Activated CD4-positive, alpha-beta T cell treated with anti-CD3 and anti-CD28 coated beads, Interleukin-2, amount 50 U/mL, for 1 hour (primary cell): Measurements from ENCODE around the gene NOMO2.
"Not testable (repeated sequence)": the region's sequence is repeated elsewhere in the genome, so short reads cannot be mapped to it uniquely, and the experiment has no call there.

Experiments used
- DNase-seq: peaks from one replicate; pipeline ENCODE4 v3.0.0-alpha.2; 2020

Gene NOMO2, protein sequence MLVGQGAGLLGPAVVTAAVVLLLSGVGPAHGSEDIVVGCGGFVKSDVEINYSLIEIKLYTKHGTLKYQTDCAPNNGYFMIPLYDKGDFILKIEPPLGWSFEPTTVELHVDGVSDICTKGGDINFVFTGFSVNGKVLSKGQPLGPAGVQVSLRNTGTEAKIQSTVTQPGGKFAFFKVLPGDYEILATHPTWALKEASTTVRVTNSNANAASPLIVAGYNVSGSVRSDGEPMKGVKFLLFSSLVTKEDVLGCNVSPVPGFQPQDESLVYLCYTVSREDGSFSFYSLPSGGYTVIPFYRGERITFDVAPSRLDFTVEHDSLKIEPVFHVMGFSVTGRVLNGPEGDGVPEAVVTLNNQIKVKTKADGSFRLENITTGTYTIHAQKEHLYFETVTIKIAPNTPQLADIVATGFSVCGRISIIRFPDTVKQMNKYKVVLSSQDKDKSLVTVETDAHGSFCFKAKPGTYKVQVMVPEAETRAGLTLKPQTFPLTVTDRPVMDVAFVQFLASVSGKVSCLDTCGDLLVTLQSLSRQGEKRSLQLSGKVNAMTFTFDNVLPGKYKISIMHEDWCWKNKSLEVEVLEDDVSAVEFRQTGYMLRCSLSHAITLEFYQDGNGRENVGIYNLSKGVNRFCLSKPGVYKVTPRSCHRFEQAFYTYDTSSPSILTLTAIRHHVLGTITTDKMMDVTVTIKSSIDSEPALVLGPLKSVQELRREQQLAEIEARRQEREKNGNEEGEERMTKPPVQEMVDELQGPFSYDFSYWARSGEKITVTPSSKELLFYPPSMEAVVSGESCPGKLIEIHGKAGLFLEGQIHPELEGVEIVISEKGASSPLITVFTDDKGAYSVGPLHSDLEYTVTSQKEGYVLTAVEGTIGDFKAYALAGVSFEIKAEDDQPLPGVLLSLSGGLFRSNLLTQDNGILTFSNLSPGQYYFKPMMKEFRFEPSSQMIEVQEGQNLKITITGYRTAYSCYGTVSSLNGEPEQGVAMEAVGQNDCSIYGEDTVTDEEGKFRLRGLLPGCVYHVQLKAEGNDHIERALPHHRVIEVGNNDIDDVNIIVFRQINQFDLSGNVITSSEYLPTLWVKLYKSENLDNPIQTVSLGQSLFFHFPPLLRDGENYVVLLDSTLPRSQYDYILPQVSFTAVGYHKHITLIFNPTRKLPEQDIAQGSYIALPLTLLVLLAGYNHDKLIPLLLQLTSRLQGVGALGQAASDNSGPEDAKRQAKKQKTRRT

DNA sequence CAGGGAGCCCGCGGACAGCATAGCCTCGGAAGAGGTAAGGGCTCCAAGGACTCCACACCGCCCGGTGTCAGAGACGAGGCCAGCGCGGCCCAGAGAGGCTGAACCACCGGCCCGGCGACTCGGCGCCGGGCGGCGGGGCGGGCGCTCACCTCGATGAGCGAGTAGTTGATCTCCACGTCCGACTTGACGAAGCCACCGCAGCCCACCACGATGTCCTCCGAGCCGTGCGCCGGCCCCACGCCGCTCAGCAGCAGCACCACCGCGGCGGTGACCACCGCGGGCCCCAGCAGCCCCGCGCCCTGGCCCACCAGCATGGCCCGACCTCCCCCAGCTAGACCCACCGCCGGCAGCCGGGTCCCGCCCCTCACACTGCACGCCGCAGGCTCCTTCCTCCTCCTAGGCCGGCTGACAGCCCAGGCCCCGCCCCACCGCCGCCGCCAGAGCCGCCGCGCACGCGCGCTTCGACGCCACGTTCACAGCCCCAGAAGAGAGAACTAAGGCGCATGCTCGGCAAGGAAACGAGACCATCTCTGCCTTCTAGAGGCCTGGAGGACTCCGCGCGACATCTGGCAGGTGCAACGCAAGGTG, at the start of gene NOMO2:
TSS of gene NOMO2 (minus strand) at position 371 of the 588 bp plus-strand sequence. CDS start at position 314, 57 bp downstream.
- peak; percentile 87 for DNase-seq

DNA sequence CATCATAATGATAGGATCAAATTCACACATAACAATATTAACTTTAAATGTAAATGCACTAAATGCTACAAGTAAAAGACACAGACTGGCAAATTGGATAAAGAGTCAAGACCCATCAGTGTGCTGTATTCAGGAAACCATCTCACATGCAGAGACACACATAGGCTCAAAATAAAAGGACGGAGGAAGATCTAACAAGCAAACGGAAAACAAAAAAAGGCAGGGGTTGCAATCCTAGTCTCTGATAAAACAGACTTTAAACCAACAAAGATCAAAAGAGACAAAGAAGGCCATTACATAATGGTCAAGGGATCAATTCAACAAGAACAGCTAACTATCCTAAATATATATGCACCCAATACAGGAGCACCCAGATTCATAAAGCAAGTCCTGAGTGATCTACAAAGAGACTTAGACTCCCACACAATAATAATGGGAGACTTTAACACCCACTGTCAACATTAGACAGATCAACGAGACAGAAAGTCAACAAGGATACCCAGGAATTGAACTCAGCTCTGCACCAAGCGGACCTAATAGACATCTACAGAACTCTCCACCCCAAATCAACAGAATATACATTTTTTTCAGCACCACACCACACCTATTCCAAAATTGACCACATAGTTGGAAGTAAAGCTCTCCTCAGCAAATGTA, 48.4 kb upstream of the NOMO2 start:
- not testable (repeated sequence) for DNase-seq

DNA sequence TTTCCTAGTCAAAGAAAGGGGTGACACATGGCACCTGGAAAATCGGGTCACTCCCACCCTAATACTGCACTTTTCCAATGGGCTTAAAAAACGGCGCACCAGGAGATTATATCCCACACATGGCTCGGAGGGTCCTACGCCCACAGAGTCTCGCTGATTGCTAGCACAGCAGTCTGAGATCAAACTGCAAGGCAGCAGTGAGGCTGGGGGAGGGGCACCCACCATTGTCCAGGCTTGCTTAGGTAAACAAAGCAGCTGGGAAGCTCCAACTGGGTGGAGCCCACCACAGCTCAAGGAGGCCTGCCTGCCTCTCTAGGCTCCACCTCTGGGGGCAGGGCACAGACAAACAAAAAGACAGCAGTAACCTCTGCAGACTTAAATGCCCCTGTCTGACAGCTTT, 46.4 kb upstream of the NOMO2 start:
- not testable (repeated sequence) for DNase-seq

DNA sequence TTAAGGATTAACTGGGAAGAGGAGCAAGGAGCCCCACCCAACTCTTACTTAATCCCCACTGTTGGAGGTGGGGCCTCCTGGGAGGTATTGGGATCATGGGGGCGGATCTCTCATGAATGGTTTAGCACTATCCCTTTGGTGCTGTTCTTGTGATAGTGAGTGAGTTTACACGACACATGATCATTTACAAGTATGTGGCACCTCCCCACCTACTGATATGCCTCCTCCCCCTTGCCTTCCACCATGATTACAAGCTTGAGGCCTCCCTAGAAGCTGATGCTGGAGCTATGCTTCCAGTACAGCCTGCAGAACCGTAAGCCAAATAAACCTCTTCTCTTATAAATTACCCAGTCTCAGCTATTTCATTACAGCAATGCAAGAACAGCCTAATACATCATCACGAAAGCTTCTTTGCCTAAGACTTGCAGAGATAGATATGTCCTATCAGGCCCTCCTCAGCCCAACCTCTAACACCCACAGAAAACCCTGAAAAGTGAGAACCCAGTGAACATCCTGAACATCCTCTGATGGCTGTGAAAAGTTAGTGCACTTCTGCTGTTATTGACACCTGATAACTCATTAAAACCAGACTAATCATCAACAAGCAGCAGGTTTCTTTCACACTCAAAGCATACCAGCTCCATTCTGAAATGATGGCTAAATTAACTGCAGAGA, 41.8 kb upstream of the NOMO2 start:
- not testable (repeated sequence) for DNase-seq

DNA sequence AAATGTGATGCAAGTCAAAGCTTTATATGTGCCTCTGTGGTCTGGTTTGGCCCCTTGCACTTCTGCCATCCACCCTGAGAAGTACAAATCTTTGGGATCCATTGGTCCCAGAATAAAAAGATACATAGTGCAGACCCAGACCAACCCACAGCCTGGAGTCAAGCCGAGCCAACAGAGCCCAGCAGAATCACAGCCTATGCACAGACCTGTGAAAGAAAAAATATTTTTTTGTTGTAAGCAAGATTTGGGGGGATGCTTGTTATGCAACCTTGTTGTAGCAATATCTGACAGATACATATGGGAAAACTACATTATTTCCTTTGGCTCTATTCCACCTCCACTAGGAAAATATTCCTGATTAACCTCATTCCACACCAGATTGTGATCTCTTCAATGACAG, 36.7 kb upstream of the NOMO2 start:
- not testable (repeated sequence) for DNase-seq

DNA sequence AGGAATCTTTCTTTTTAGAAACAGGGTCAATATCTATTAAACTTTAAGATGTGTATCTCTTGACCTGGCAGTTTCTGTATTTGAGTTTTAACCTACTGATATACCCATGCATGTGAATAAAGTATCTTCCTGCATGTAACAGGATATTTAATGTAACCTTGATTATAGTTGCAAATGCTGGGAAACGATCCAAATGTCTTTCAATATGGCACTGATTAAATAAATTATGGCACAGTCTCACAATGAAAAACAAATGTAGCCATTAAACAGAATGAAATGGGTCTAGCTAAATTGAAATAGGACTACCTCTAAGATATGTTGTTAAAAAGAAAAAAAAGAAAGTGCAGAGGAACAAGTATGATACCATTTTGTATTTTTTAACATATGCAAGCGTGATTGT, 35.8 kb upstream of the NOMO2 start:
- DNase-seq = not testable (repeated sequence)

DNA sequence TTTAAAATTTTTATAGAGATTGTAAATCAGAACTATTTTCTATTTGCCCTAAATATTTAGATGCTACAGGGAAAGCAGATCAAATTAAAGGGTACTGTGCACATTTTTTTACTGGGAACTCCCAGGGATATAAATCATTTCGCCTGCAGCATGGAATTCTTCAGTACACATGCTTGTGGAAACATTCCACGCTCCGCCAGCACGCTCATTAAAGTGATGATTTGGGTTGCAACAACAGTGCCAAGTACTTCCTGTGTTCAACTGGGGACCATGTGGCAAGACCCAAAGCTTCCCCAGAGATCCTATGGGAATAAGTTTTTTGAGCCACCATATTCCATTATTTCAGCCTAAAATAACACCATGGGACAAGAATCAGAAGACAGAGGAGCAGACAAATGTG, 35.4 kb upstream of the NOMO2 start:
- DNase-seq = not testable (repeated sequence)

DNA sequence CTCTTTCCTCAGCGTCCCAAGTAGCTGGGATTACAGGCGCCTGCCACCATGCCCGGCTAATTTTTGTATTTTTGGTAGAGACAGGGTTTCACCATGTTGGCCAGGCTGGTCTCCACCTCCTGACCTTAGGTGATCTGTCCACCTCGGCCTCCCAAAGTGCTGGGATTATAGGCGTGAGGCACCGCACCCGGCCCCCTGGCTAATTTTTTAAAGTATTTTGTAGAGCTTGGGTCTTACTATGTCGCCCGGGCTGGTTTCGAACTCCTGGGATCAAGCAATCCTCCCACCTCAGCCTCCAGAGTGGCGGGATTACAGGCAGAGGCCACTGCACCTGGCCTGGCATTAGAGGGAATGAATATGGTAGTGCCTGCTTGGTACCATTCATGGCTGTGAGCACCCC, 33.9 kb upstream of the NOMO2 start:
- not testable (repeated sequence) for DNase-seq

DNA sequence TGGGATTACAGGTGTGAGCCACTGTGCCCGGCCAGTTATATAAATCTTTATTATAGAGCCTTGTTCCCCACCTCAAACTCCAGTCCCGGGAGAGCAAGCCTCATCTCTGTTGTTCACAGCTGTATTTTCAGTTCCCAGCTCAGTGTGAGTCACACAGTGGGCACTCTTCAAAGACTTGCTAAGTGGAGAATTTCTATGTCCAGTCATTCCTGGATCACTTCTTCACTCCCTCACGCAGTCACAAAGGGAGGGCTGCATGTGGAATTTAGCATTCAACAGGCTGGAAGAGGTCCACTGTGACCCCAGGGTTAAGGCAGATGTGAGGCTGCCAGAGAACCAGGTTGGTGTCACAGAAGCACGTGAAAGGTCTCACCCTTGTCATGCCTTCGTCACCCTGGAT, 33.0 kb upstream of the NOMO2 start:
- not testable (repeated sequence) for DNase-seq

DNA sequence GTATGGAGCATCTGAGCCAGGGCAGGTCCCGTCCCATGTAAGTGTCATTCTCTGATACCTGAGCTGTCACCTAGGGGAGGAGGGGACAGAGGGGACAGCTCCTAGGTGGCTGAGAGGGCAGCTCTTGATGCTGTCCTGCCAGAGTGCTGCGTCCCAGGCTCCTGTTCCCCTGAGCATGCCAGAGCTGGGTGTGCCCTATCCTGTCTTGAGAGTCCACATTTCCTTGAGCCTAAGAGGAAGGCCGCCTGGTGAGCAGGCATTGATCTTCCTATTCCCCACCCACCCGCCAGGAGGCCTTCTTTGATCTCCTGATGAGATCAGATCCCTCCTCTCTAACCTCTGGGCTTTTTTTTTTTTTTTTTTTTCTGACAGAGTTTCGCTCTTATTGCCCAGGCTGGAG, 32.0 kb upstream of the NOMO2 start:
- not testable (repeated sequence) for DNase-seq

DNA sequence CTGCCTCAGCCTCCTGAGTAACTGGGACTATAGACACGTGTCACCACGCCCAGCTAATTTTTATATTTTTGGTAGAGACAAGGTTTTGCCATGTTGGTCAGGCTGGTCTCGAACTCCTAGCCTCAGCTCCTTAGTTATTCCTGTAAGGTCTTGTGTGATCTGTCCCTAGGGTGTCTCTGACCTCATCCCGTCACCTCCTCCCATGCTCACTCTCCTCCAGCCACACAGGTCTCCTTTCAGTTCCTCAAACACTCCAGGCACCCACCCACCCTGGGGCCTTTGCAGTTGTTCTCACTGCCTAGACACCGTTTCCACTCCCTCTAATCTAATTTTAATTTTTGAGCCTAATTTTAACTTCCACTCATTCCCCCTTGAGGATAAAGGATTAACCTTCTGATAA, 31.1 kb upstream of the NOMO2 start:
- not testable (repeated sequence) for DNase-seq

DNA sequence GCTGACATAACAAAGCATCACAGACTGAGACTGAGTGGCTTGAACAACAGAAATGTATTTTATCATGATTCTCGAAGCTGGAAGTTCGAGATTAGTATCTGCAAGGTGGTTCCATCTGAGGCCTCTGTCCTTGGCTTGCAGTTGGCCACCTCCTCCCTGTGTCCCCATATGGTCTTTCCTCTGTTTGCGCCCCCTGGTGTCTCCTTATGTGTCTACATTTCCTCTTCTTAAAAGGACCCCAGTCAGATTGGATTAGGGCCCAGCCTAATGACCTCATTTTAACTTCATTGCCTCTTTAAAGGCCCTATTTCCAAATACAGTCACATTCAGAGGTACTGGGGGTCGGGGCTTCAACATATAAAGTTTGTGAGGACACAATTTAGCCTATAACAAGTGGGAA, 30.0 kb upstream of the NOMO2 start:
- DNase-seq = not testable (repeated sequence)

DNA sequence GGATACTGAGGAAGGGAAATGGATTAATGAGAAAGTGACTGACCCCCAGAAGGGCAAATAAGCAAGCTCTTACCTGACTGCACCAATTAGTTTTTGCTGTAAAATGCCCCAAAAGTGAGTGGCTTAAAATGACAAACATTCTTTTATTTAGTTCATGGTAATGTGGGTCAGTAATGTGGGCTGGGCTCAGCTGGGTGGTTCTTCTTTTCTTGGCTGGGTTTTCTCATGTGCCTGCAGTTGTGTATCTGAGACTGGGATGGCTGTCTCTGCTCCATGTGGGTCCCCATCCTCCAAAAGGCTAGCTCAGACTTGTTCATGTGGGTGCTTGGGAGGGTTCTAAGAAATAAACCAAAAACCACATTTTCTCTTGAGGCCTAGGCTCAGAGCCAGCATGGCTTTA, 29.5 kb upstream of the NOMO2 start:
- not testable (repeated sequence) for DNase-seq

DNA sequence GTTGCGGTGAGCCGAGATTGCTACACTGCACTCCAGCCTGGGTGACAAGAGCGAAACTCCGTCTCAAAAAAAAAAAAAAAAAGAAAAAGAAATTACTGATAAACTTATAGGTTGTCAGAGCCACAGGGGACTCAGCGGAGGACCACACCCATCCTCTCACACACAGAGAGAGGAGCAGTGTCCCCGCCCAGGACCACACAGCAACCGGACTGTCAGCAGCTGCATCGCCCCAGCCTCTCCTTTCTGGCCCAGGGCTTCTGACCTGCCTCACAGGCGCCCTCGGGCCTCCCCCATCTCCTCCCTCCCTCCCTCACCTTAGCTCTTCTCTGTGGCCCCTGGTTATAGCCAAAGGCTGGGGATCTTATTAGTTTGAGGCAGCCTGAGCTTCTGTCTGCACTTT, 27.9 kb upstream of the NOMO2 start:
- DNase-seq = not testable (repeated sequence)

DNA sequence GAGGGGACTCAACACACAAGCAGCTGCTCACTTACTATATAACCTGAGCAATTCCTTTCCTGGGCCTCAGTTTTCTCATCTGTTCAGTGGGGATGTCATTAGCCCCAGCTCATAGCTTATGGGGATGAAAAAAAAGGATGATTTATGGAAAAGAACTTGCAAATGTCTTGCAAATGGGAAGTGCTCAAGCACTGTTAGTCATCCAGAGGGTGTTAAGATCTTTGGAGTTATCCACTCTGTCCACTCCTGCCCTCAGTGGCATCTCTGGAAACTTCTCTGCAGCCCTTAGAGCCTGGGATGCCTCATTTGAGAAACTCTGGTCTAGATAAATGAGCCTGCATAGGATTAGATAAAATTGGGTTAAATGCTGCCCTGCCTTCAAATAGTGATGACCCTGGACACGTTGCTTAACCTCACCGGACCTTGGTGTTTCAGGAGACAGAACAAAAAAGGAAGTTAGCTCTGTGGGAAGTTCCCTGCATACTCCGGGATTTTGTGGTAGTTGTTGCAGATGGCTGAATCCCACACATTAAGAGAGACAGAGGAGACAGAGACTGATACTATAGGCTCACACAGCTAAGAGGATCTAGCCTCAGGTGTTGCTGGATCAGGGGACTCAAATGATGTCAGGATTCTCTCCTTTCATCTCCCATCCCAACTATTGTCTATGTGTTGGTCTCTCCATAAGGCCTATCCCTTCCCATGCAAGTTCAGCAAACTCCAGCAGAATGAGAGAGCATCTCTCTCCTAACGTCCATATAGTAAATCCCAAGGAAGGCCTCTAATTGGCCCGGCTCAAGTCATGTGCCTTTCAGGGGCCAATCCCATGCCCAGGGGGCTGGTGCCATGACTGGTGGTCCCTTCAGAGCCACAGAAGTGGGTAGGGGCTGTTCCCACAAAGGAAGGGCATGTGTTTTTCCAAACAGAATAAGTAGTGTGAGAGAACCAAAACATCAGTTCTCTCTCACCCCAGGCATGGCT, 25.0 kb upstream of the NOMO2 start:
- DNase-seq = not testable (repeated sequence)

DNA sequence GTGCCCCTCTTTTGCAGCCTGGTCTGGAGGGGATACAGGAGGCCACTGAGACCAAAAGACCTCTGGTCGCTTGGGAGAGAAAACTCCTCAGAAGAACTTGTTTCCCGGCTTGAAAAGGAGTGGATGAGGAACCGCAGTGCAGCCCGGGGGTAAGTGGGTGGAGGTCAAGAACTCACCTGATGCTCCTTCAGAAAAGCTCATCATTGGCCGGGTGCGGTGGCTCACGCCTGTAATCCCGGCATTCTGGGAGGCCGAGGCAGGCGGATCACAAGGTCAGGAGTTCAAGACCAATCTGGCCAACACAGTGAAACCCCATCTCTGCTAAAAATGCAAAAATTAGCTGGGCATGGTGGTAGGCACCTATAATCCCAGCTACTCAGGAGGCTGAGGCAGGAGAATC, 23.9 kb upstream of the NOMO2 start:
- DNase-seq = not testable (repeated sequence)

DNA sequence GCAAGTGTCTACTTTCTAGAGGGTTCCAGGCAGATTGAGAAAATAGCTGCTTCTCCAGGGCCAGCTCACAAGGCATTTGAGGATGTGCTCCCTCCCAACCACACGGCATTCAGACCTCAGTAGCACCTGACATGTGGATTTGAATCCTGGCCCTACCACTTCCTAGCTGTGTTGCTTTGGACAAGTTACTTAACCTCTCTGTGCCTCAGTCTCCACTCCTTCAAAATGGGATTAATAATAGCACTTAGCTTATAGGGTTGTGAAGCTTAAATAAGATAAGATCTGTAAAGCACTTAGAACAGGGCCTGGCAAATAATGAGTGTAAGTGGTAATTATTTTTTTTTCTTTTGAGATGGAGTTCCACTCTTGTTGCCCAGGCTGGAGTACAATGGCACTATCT, 21.0 kb upstream of the NOMO2 start:
- DNase-seq = no peak

DNA sequence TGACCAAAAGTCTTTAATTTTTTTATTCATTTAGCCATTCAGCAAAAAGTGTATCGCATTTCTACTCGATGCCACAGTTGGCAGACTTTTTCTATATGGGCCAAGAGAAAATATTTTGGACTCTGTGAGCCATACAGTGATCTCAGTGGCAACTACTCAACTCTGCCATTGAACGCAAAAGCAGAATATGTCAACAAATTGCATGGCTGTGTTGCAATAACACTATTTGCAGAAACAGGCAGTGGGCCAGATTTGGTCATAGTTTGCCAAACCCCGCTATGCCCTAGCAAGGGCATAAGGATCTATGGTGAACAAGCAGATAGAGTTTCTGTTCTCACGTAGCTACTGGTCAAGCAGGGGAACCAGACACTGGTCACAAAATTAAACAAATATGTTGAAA, 18.5 kb upstream of the NOMO2 start:
- not testable (repeated sequence) for DNase-seq

DNA sequence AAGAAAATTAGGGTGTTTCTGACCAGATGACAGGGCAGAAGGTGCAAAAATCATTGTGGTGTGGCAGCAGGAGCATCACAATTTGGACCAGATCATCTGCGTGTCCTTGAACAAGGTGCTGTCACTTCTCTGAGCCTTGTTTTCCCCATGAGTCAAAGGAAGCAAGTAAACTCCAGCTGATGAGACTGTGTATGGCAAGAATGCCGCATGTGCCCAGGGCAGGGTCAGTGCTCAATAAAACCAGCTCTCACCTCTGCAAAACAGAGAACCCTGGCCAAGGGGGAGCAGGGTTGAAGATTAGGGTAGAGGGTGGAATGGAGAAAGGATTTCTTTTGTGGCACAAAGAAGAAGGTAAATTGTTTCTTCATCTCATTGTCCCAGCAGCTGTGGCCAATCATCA, 17.4 kb upstream of the NOMO2 start:
- DNase-seq = not testable (repeated sequence)

DNA sequence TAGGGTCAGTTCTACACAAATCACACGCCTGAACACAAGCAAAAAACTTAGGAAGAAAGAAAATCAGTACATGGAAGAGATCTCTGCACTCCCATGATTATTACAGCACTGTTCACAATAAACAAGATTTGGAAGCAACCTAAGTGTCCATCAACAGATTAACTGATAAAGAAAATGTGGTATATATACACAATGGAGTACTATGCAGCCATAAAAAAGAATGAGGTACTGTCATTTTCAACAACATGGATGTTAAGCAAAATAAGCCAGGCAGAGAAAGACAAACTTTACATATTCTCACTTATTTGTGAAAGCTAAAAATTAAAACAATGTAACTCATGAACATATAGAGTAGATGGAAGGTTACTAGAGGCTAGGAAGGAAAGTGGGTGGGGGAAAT, 16.0 kb upstream of the NOMO2 start:
- DNase-seq = not testable (repeated sequence)
